HL-60 (cell line): ENCODE results near the gene TEX29.

Source experiments
- DNase-seq, 2 experiments: peaks; one replicate each; pipeline ENCODE4 v3.0.0-alpha.2; 2010 to 2020; ENCODE audit warnings: low read depth in 1 of 2, low spot score in 1 of 2
- H3K27ac ChIP-seq: fragments of 250-450 bp; sonication (Bioruptor Pico); replicated peaks from 2 replicates; pipeline ENCODE4 v1.5.1; 2020; ENCODE audit warnings: mild to moderate bottlenecking, moderate library complexity
- H3K27me3 ChIP-seq: fragments of 250-450 bp; sonication (Bioruptor Pico); 2 replicates; pipeline ENCODE4 v1.5.1; 2021; ENCODE audit warnings: mild to moderate bottlenecking, moderate library complexity; ENCODE audit not compliant: insufficient read depth, poor library complexity, severe bottlenecking
- H3K4me3 ChIP-seq: replicated peaks from 2 replicates; pipeline ENCODE4 v1.5.1; 2011; ENCODE audit warnings: mild to moderate bottlenecking, control low read depth, low read length; ENCODE audit not compliant: insufficient read depth
- CTCF ChIP-seq: IDR thresholded peaks from one replicate; pipeline ENCODE4 v1.5.1; 2011; ENCODE audit warnings: low read length, control low read depth, inconsistent platforms; ENCODE audit not compliant: insufficient read depth
- GABPA ChIP-seq: IDR thresholded peaks from 2 replicates; pipeline ENCODE4 v1.6.1; 2012; ENCODE audit warnings: low read depth
- POLR2AphosphoS5 ChIP-seq: IDR thresholded peaks from 2 replicates; pipeline ENCODE4 v1.6.1; 2012; ENCODE audit warnings: low read depth
- REST ChIP-seq: IDR thresholded peaks from 2 replicates; pipeline ENCODE4 v1.6.1; 2012; ENCODE audit warnings: low read depth; ENCODE audit not compliant: insufficient replicate concordance
- SPI1 ChIP-seq: IDR thresholded peaks from 2 replicates; pipeline ENCODE4 v1.6.1; 2012; ENCODE audit warnings: low read depth, mild to moderate bottlenecking, borderline replicate concordance

Gene TEX29

GRCh38 chr13:111345682-111346081, 25.2 kb downstream of the TEX29 start:
- H3K27ac ChIP-seq, result no peak overlapping the region
- no peak overlapping the region for H3K4me3 ChIP-seq
- H3K27me3 ChIP-seq, result no peaks in the 10 kb centered on the region
- DNase-seq, result no peak
- no peak for TF ChIP-seq REST
- no peak for TF ChIP-seq POLR2AphosphoS5
- no peak for TF ChIP-seq SPI1
- TF ChIP-seq GABPA, result no peak
- TF ChIP-seq CTCF, result no peak

GRCh38 chr13:111346101-111346680, 25.7 kb downstream of the TEX29 start:
- Histone ChIP-seq H3K27ac (no peak overlapping the region), H3K4me3 (no peak overlapping the region), H3K27me3 (no peaks in the 10 kb centered on the region)
- TF ChIP-seq POLR2AphosphoS5 (no peak), REST (no peak), CTCF (no peak), GABPA (no peak), SPI1 (no peak)
- no peak for DNase-seq

- Histone ChIP-seq H3K27ac (no peak overlapping the region), H3K27me3 (no peaks in the 10 kb centered on the region), H3K4me3 (no peak overlapping the region)
- no peak for TF ChIP-seq CTCF
- TF ChIP-seq POLR2AphosphoS5, result no peak
- no peak for TF ChIP-seq REST
- TF ChIP-seq SPI1, result no peak
- TF ChIP-seq GABPA, result no peak
- DNase-seq, result no peak
Measured at GRCh38 chr13:111347438-111347837, 27.0 kb downstream of the TEX29 start.
